Middle frontal gyrus (tissue), 1 donor: ENCODE data around the gene PEX26.
"Not testable (repeated sequence)": the region's sequence is repeated elsewhere in the genome, so short reads cannot be mapped to it uniquely, and the experiment has no call there.

Experiments used
- DNase-seq: peaks from one replicate; pipeline ENCODE4 v3.0.0-alpha.2; 2015; ENCODE audit warnings: low spot score; ENCODE audit errors: extremely low spot score

Gene PEX26

DNA sequence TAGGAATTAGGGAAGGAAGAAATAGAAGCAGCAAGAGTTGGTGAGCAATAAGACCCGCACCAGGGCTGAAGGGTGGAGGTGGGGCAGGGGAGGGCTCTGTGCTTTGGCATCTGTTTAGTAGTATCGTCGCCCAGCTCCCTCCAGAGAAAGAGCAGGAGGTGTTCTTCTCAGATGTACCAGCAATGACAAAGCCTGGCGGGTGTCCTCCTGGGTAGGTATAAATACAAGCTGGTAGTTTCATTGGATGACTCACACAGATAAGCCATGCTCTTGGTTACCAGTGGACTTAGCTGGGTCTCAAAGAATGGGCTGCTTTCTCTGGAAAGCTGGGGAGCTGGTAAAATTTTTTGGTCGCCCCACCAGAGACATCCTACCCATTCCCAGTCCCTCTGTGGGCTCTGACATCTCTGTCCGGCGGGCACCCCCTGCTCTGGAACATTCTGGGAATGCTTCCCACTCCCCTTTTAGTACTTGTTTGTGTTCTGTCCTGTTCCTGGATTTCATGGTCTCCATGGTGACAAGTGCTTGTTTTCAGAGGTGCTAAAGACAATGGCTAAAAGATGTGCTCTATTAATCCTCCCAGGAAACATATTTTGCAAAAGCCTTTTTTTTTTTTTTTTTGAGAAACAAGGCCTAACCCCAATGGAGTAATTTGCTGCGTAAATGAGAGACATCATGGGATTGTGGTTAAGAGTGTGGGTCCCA, 17.5 kb downstream of the PEX26 start:
- no peak for DNase-seq

DNA sequence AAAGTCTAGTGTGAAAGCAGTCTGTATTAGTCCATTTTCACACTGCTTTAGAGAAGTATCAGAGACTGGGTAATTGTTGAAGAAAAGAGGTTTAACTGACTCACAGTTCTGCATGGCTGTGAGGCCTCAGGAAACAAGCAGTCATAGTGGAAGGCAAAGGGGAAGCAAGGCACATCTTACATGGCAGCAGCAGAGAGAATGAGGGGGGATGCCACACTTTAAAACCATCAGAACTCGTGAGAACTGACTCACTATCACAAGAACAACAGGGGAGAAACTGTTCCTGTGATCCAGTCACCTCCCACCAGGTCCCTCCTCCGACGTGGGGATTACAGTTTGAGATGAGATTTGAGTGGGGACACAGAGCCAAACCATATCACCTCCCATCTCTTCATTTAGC, 19.0 kb downstream of the PEX26 start:
- DNase-seq: no peak

- DNase-seq: no peak
These were observed 23.0 kb downstream of the PEX26 start for GRCh38 chr22:18100781-18101180.

DNA sequence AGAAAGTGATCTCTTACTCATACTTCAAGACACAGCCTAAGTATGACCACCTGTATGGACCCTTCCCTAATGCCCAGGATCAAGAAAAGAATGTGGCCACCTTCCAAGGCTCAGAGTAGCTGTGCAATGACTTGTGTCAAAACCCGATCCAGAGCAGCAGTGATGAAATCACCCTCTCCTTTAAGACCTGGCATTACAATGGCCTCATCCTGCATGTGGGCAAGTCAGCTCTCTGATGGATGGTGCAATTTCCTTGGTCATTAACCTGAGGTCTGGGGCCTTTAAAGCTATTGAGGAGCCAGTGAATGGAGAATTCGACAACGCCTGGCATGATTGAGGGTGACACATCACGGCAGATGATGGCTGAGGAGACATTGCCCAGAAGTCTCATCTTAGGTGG, 23.7 kb downstream of the PEX26 start:
- DNase-seq: no peak

DNA sequence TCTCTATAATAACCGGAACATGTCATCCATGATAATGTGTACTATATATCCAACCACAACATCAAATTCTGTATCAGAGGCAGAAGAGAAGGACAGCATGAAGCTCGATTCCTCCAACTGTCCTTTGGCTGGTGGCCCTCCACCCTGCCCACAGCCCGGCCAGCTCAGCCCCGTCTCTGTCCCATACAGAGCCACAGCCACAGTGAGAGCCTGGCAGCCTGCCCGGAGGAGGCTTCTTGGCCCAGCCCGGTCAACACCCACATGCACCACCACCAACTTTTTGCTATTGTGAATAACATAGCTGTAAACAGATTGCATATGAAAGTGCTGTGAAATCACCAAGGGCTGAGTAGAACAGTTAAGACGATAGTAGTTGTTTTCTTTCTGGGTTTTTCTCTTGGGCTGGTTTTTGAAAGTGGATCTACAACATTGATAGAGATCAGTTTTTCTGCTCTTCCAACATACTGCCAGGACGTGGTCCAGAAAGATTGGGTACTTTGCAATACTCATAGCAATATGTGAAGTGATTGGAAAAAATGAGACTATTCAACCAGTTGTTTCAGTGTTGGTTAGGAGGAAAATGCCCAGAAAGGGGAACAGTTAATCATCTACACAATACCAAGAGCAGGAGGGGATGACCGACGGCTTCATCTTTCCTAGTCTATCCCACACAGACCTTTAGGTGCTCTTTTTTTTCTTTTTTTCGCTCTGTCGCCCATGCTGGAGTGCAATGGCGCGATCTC, 25.9 kb downstream of the PEX26 start:
- no peak for DNase-seq

DNA sequence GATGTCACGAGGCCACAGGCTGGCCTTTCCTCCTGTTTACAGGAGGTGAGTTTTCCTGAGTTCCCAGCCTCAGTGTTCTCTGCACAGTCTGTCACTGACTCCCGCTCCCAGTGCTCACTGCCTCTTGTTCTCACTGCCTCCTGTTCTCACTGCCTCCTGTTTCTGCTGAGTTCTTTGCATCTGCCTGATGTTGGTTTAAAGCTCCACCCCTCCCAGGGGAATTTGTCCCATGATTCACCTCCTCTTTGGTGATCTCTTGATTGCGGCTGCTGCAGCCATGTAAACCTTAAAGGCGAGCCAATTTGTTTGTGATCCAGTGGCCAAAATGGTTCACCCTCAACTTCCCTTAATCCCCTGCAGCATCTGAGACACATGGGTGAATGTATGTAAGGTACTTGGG, 26.8 kb downstream of the PEX26 start:
- no peak for DNase-seq

- DNase-seq: not testable (repeated sequence)
These were observed 28.2 kb downstream of the PEX26 start for GRCh38 chr22:18105981-18106380.

GRCh38 chr22:18106550-18107341, 29.0 kb downstream of the PEX26 start:
- DNase-seq: not testable (repeated sequence)

DNA sequence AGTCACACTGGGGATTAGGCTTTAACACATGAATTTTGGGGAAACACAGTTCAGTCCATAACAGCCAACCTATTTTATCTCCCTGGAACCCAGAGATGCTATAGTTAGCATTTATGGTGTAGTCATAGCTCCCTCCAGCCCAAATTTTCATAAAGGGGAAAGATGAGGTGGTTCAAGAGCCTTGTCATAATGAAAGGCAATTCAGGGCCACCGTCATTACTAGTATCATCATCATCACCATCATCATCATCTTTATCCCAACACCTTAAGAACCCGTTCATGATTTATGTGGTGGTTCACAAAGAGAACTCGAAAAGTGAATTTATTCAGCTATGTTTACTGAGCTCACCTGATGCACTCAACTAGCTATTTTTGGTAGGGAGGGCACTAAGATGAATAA, 30.4 kb downstream of the PEX26 start:
- DNase-seq: no peak

DNA sequence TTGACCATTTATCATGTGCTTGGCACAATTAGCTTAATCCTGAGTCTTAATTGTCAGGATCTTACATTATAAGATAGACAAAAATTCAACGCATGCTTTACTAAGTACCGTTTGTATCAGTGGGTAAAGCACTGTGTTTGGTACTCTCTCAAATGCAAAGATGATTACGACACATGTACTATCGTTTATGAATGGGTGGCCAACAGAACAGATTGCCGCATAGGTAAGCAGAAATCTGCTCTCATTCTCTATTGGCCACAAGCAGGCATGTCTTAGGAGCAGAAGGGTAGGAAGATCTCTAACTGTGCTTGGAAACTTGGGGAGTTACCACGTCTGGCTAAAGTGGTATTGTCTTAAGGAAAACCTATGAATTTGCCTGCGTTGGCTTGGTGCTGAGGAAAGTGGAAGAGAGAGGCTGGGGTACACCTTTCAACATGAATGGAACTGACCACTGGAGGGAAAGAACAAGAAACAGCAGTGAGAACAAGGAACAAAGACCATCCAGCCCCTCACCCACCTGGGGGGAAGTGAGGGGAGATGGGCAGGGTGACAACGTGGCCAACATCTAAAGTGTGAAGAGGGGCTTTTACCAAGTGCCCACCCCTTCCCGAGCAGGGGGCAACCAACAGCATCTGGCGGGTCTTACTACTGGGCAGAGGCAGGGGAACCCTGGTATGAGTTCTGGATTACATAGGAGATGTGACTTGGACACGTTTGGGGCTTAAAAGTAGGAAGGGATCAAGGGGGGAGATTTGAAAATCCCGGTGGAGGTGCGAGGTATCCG, 31.8 kb downstream of the PEX26 start:
- no peak for DNase-seq

DNA sequence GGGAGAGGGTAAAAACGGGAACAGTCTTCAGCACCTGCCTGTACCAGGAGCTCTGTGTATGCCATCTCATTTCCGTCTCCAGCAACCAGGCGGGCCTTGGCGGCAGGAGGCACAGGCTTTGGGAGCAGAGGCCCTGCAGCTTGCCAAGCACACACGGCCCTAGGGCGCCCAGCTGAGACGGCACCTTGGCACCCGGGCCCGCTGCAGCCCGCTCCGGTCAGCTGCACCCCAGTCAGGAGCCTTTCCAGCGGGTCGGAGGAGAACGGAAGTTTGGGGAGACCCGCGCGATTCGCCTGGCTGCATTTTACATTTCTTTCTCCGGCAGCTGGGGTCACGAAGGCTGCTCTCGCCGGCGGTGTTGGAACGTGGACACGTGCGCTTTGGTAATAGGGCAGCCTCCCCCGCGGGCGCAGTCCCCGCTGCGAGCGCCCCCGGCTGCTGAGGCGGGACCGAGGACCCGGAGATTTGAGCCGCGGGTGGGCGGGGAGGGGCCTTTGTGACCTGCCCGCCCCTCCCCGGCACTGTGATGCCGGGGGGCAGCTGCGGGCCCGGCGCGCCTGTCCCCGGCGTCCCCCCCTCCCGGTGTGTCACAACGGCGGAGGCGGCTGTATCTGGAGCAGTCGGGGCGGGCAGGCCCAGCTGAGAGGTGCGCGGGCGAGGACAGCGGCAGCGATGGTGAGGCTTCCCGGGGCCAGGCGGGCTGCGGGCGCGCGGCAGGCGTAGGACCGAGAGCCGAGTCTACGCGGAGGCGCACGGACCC, 32.6 kb downstream of the PEX26 start, which contains the start of gene TUBA8:
TSS of gene TUBA8 (plus strand) at position 616 of the 760 bp plus-strand sequence. CDS start at position 673, 57 bp downstream.
- DNase-seq: peak; percentile 38

DNA sequence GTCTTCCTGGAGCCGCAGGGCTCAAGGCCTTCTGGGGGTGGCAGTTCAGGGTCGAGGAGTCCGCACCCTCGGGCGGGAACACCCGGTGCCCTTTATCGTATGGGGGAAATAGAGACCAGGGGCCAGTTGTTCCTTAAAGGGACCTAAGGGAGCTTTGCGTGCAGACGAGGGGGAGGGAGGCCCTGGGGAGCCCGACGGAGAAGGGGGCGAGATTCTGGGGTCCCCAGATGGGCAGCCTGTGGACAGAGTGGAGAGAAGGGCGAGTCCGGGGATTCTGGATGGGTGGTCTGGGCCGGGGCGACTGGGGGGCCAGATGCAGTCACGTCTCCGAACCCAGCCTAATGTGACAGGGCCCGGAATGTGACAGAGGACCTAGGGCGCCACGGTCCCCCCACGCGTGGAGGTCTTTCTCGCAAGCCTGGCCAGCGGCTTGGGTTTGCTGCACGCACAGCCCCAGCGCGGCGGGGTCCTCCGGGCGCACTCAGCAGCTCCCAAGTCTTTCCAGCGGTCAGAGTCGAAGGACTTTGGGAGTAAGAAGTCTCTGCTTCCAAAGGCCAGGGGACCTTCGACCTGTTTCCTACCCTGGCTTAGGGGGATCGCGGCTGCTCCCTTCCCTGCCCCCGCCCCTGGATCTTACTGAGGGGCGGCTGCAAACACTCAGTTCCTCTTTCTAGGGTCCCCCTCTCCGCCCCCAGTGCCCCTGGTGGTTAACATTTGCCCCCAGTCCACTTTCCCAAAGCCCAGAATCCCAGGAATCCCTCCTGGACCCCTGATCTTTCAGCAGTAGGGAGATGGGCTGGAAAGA, 33.4 kb downstream of the PEX26 start:
- DNase-seq: no peak

DNA sequence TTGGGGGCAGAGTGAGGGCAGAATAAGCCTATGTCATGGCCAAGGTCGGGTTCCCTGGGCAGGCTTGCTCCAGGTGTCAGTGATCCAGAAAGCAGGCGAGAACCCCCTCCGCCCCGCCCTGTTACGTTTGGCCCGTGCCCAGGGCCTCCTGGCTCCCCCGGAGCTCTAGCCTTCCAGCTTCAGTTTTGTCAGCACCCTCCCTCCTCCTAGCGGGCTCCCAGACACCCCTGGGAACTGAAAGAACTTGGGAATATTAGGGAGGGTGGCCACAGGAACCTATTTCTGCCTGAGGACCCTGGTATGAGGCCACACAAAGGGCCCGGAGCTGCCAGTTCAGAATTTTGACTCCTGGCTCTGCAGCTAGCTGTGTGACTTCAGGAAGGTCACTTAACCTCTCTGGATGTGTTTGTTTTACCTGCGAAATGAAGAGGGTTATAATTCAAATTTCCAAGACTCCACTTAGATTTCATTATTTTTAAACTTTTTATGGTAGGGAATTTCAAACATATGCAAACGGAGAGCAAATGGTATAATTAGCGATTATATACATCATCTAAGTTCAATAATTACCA, 34.1 kb downstream of the PEX26 start:
- no peak for DNase-seq

DNA sequence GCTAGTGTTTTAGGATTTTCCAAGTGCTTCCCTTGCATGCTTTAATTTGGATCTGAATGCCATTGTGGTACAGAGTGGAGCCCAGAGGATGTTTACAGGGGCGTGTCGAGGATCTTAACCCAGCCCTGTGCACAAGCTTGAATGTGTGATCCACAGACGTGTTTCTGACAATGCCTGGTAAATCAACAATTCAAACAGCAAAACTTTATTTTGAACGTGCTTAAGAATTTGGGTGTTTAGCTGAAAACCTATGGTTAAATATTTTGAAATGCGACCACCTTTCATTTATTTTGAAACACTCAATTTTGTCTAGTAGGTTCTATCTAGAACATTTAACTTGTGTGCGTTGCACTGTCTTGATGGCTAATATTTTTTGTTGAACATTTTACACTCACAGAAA, 34.6 kb downstream of the PEX26 start:
- DNase-seq: no peak

DNA sequence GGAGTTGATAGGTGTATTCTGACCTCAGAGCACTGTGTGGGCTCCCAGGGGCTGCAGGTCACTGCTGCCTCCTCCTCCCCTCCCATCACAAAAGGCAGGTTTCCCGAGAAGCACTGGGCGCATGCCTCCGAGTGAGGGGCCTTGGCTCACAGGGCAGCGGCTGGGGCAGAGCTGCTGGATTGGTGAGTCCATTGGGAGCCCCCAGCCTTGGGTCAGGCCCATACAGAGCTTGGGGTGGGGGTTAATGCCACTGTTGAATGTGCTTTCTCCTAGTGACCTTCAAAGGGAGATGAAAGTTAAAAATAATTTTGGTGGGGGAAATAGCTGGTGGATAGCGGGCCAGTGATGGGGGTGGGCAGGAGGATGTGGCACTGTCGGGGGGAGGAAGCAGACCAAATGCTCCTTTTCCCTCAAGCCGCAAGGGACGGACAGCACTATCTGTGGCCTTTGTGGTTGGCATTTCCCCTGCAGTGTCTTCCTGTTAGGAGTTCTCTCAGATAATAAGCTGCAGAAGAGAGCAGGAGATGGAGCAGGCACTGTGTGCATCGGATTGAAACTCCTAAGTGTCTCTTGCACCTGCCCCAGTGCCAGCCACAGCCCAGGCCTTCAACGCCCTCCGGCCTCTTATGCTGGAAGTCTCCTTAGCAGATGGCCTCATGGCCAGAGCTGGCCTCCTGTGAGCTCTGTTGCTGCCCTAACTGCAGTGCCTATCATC, 36.0 kb downstream of the PEX26 start:
- no peak for DNase-seq

- no peak for DNase-seq
These were observed 36.7 kb downstream of the PEX26 start for GRCh38 chr22:18114495-18114894.

- no peak for DNase-seq
These were observed 37.3 kb downstream of the PEX26 start for GRCh38 chr22:18114976-18115652.

GRCh38 chr22:18115906-18116371, 38.1 kb downstream of the PEX26 start:
- no peak for DNase-seq
